SJCRH30 (cell line): ENCODE data around the gene CCNB1IP1. TPM values are rescaled to one million over a fixed set of nuclear protein-coding genes. Genes with fewer than 3 reads are reported as not detected.
"Not testable (repeated sequence)": the region's sequence is repeated elsewhere in the genome, so short reads cannot be mapped to it uniquely, and the experiment has no call there.

Source experiments
- DNase-seq, 2 experiments: peaks; one replicate each; pipeline ENCODE4 v3.0.0-alpha.2; 2015 to 2020
- H3K27ac ChIP-seq: fragments of 250-450 bp; sonication (Bioruptor Pico); 2 replicates; pipeline ENCODE4 v1.5.1; 2020; ENCODE audit warnings: mild to moderate bottlenecking, moderate library complexity
- H3K27me3 ChIP-seq: fragments of 250-450 bp; sonication (Bioruptor Pico); 2 replicates; pipeline ENCODE4 v1.5.1; 2020; ENCODE audit warnings: mild to moderate bottlenecking, moderate library complexity
- H3K36me3 ChIP-seq: fragments of 250-450 bp; sonication (Bioruptor Pico); 2 replicates; pipeline ENCODE4 v1.5.1; 2020; ENCODE audit warnings: mild to moderate bottlenecking, moderate library complexity
- H3K4me1 ChIP-seq: fragments of 250-450 bp; sonication (Bioruptor Pico); 2 replicates; pipeline ENCODE4 v1.5.1; 2020; ENCODE audit warnings: mild to moderate bottlenecking, moderate library complexity
- H3K4me3 ChIP-seq: fragments of 250-450 bp; sonication (Bioruptor Pico); 2 replicates; pipeline ENCODE4 v1.5.1; 2020; ENCODE audit warnings: mild to moderate bottlenecking, moderate library complexity
- H3K9me3 ChIP-seq: fragments of 250-450 bp; sonication (Bioruptor Pico); replicated peaks from 2 replicates; pipeline ENCODE4 v1.5.1; 2020; ENCODE audit warnings: mild to moderate bottlenecking, moderate library complexity
- total RNA-seq: library from RNA; depleted of rRNA; stranded (reverse); fragments of >200 nt; shearing (Covaris generic); gene quantifications from 2 replicates; pipeline ENCODE4 v1.2.3, GENCODE V29; 2014

Gene CCNB1IP1
- total RNA-seq, 1 experiment from 2014 or later, result 109 TPM

DNA sequence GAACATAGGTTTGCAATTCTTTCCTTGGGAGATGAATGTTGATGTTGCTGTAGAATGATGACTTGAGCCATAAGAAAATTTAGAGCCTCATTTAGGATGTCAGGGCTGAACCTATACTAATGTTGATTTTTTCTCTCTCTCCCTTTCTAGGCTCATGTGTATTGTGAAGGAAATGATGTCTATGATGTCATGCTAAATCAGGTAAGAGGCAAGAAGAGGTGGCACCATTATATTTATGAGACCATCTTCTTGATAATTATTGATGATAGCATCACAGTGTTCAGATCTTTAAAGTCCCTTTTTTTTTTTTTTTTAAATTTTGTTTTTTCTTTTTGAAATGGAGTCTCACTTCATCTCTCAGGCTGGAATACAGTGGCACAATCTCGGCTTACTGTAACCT is 13.6 kb upstream of the CCNB1IP1 start:
- Histone ChIP-seq H3K4me1 (no peaks in the 10 kb centered on the region), H3K27me3 (no peaks in the 10 kb centered on the region), H3K9me3 (no peaks in the 10 kb centered on the region), H3K4me3 (no peak overlapping the region), H3K36me3 (peaks cover 51% of the 10 kb centered on the region), H3K27ac (no peak overlapping the region)
- no peak for DNase-seq

DNA sequence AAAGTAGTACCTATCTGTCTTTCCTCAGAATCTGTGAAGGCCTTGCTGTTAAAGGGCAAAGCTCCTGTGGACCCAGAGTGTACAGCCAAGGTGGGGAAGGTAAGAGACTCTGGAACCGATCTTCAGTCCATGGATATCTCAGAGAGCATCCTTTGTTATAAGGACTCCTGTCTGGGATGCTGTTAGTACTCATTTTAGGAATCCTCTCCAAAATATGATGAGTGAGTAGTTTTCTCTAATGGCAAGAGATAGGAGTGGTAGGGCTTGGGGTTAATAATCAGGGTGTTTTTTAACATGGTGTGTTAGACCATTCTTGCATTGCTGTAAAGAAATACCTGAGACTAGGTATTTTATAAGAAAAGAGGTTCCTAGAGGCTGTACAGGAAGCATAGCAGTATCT is 12.3 kb upstream of the CCNB1IP1 start:
- Histone ChIP-seq H3K9me3 (no peaks in the 10 kb centered on the region), H3K4me3 (no peak overlapping the region), H3K27me3 (no peaks in the 10 kb centered on the region), H3K27ac (no peak overlapping the region), H3K4me1 (no peaks in the 10 kb centered on the region), H3K36me3 (peaks cover 41% of the 10 kb centered on the region)
- no peak for DNase-seq

DNA sequence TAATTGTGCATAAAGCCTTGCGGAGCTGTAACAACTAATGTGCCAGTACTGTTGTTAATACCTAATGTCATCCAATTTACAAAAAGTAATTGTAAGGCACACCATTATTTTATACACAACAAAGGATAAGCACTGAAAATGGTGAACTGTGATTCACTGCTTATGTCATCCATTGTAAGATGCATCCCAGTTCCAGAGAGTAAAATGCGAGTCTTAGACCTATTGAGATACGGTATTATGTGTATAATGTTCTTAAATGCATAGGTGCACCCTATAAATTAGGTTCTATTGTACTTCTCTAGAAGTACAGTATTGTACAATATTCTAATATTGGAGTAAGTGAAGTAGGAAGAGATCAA is 10.8 kb upstream of the CCNB1IP1 start:
- DNase-seq, result no peak
- H3K4me1 ChIP-seq, result no peaks in the 10 kb centered on the region
- peak overlapping the region; percentile 74 for H3K4me3 ChIP-seq
- no peaks in the 10 kb centered on the region for H3K27me3 ChIP-seq
- H3K9me3 ChIP-seq, result no peaks in the 10 kb centered on the region
- H3K36me3 ChIP-seq, result peaks cover 28% of the 10 kb centered on the region
- H3K27ac ChIP-seq, result peak overlapping the region; percentile 81

DNA sequence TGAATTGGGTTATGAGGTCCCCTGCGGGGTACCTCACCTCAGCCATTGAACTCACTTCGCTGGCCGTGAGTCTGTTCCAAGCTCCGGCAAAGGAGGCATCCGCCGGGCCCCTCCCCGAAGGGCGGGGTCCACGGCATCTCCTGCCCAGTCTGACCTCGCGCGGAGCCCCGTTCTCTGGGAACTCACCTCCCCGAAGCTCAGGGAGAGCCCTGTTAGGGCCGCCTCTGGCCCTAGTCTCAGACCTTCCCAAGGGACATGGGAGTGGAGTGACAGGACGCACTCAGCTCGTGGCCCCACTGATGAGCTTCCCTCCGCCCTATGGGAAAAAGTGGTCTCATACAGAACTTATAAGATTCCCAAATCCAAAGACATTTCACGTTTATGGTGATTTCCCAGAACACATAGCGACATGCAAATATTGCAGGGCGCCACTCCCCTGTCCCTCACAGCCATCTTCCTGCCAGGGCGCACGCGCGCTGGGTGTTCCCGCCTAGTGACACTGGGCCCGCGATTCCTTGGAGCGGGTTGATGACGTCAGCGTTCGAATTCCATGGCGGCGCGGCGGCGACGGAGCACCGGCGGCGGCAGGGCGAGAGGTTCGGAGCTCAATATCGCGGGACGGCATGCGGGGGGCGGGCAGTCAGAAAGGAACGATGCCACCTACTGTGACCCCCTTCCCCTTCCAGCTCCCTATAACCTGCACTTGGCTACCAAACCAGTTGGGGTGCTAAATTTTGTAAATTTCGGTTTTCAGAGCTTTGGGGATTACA is 10.2 kb upstream of the CCNB1IP1 start, which contains the start of gene PARP2:
Gene PARP2, plus strand, starts transcription at position 544 of the 770 bp plus-strand sequence. Its CDS starts 7 bp downstream, at position 551.
- Histone ChIP-seq H3K4me1 (no peaks in the 10 kb centered on the region), H3K27ac (peak within 1 kb of the TSS; percentile 81), H3K36me3 (peaks cover 22% of the 10 kb centered on the region), H3K4me3 (peak within 1 kb of the TSS; percentile 76), H3K27me3 (no peaks in the 10 kb centered on the region), H3K9me3 (no peaks in the 10 kb centered on the region)
- peak; percentile 99 to 100 for DNase-seq

DNA sequence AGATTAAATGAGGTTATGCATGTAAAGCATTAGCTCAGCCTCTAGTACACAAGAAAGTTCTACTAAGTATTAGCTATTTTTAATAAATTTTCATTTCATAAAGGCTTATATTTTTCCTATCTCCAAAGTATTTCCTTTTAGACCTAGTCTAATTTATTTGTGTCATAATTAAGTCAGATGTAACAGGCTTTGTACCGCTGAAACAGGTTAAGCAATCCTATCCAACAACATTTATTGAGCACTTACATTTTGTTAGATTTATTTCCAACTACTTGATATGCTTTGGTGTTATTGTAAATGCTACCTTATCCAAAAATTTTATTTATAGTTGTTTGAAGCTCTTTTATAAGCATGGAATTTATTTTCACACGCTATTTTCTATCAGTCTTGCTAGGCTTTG is 8.6 kb upstream of the CCNB1IP1 start:
- Histone ChIP-seq H3K4me1 (no peaks in the 10 kb centered on the region), H3K9me3 (no peaks in the 10 kb centered on the region), H3K27me3 (no peaks in the 10 kb centered on the region), H3K4me3 (peak overlapping the region; percentile 76), H3K36me3 (peaks cover 11% of the 10 kb centered on the region), H3K27ac (peak overlapping the region; percentile 81)
- DNase-seq, result no peak

DNA sequence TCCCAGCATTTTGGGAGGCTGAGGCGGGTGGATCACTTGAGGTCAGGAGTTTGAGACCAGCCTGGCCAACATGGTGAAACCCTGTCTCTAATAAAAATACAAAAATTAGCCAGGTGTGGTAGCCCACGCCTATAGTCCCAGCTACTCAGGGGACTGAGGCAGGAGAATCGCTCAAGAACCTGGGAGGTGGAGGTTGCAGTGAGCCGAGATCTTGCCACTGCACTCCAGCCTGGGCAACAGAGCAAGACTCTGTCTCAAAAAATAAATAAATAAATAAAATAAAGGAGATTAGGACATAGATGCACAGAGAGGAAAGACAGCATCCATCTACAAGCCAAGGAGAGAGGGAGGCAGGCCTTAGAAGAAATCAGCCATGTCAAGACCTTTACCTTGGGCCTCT is 8.0 kb upstream of the CCNB1IP1 start:
- not testable (repeated sequence) for H3K4me1 ChIP-seq, H3K36me3 ChIP-seq, DNase-seq, H3K9me3 ChIP-seq, H3K27me3 ChIP-seq, H3K27ac ChIP-seq
- H3K4me3 ChIP-seq, result peak overlapping the region; percentile 76

DNA sequence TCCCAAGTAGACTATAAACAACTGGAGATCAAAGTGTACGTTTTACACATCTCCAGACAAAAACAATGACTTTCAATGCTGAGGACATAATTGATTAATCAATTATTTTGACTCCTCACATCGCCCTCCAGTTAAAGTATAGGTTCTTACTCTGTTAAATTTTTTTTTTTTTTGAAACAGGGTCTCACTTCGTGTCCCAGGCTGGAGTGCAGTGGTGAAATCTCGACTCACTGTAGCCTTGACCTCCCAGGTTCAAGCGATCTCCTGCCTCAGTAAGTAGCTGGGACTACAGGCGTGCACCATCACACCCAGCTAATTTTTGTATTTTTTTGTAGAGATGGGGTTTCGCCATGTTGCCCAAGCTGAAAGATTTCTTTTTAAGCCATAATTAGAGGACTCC is 938 bp upstream of the CCNB1IP1 start:
- peak overlapping the region; percentile 74; the same call in 1 of the 2 replicates for H3K4me3 ChIP-seq
- no peaks in the 10 kb centered on the region for H3K27me3 ChIP-seq
- no peak overlapping the region for H3K27ac ChIP-seq
- peaks cover 12% of the 10 kb centered on the region for H3K4me1 ChIP-seq
- H3K36me3 ChIP-seq, result peaks cover 12% of the 10 kb centered on the region
- H3K9me3 ChIP-seq, result no peaks in the 10 kb centered on the region
- no peak for DNase-seq

DNA sequence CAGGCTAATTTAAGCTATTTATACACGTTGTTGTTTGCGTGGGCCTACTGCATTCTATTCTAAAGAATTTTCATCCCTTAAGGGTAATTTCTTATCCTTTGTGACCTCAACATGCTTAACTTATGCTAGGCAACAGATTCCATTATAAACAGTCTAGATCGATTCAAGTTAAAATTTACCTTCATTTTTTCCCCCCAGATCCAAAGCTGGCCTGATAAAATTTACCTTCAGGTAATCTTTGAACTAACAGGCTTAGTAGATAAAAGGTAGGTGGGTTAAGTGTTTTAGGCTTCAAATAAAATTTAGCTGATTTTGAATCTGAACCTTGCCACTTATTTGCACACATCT is 389 bp upstream of the CCNB1IP1 start:
- no peak for DNase-seq
- H3K4me3 ChIP-seq, result peak overlapping the region; percentile 74
- no peaks in the 10 kb centered on the region for H3K9me3 ChIP-seq
- H3K4me1 ChIP-seq, result peaks cover 12% of the 10 kb centered on the region
- no peaks in the 10 kb centered on the region for H3K27me3 ChIP-seq
- peak overlapping the region; percentile 78 for H3K27ac ChIP-seq
- H3K36me3 ChIP-seq, result peaks cover 16% of the 10 kb centered on the region

DNA sequence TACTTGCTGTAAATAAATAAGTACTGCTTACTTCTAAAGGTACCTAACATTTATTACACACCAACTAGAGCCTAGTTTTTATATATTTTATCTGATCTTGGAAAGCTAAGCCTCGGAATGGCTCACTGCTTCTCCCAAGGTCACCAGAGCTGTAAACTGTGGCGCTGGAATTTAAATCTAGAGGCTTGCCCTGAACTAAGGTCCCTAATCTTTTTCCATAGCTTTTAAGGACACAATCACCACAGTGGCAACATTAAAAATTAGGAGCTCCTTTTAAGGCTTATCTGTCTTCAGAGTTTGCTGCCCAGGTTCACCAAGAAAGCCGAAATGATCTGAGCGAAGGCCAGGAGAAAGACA is 670 bp downstream of the CCNB1IP1 start:
- no peaks in the 10 kb centered on the region for H3K27me3 ChIP-seq
- DNase-seq, result no peak

DNA sequence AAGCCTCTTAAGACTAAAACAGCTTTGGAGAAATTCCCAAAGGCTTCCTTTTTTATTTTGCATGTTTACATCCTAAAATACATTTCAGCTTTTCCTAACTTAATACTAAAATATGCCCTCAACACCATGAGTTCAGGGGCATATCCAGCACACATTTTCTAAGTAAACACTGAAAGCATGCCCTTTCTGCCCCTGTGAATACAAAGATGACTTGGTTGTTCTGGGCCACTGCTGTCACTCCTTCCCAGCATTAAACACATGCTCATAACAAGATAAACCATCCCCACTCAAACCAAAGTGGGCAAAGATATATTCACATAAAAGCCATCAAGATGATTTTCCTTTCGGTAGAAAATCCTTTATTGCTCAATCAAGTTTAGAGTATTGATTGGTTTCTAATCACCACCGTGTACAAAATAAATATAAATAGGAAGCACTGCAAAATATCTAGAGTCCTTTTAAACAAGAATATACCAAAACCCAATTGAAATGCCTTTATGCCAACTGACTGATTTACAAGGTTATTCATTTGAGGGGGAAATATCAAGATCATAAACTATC is 1.9 kb downstream of the CCNB1IP1 start:
- Histone ChIP-seq H3K4me1 (peaks cover 12% of the 10 kb centered on the region), H3K27ac (no peak overlapping the region), H3K27me3 (no peaks in the 10 kb centered on the region), H3K36me3 (peaks cover 35% of the 10 kb centered on the region), H3K4me3 (no peak overlapping the region), H3K9me3 (no peaks in the 10 kb centered on the region)
- no peak for DNase-seq

More for the DNA sequence above, 670 bp downstream of the CCNB1IP1 start:
- Histone ChIP-seq H3K4me3 (peak overlapping the region; percentile 74), H3K9me3 (no peaks in the 10 kb centered on the region), H3K27ac (peak overlapping the region; percentile 78), H3K4me1 (peaks cover 12% of the 10 kb centered on the region), H3K36me3 (peaks cover 25% of the 10 kb centered on the region)

DNA sequence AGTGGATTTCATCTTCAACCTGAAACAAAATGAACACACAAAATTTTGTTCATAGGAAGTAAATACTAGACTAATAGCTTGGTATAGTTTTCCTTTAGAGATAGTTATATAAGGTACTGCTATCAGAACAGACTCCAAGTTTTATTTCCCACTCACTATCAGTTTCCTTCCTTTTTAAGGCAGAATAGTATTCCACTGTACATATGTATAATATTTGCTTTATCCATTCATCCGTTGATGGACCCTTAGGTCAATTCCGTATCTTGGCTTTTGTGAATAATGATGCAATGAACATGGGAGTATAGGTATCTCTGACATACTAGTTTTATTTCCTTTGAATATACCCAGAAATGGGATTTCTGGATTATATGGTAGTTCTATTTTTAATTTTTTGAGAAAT is 3.7 kb downstream of the CCNB1IP1 start:
- Histone ChIP-seq H3K4me3 (no peak overlapping the region), H3K4me1 (peaks cover 12% of the 10 kb centered on the region), H3K9me3 (no peaks in the 10 kb centered on the region), H3K27ac (no peak overlapping the region), H3K27me3 (no peaks in the 10 kb centered on the region), H3K36me3 (peaks cover 49% of the 10 kb centered on the region)
- no peak for DNase-seq

DNA sequence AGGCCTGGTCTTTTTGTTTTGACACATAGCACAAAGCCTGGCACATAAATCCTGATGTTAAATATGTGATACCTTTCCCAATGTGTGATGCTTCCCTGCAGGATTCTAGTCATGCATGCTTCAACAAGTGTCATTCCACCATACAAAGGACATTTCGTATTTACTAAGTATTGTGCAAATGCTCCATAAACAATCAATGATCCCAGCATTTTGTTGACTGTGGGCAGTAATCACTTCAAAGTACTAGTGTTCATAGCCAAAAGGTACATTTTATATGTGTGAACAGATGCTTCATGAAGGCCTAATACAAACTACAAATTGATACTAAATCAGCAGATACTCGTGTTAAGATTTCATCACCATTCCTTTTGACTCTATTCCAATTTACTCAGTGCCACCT is 4.4 kb downstream of the CCNB1IP1 start:
- Histone ChIP-seq H3K27me3 (no peaks in the 10 kb centered on the region), H3K36me3 (peaks cover 55% of the 10 kb centered on the region), H3K27ac (no peak overlapping the region), H3K4me3 (no peak overlapping the region), H3K4me1 (peaks cover 9% of the 10 kb centered on the region), H3K9me3 (no peaks in the 10 kb centered on the region)
- DNase-seq, result no peak

DNA sequence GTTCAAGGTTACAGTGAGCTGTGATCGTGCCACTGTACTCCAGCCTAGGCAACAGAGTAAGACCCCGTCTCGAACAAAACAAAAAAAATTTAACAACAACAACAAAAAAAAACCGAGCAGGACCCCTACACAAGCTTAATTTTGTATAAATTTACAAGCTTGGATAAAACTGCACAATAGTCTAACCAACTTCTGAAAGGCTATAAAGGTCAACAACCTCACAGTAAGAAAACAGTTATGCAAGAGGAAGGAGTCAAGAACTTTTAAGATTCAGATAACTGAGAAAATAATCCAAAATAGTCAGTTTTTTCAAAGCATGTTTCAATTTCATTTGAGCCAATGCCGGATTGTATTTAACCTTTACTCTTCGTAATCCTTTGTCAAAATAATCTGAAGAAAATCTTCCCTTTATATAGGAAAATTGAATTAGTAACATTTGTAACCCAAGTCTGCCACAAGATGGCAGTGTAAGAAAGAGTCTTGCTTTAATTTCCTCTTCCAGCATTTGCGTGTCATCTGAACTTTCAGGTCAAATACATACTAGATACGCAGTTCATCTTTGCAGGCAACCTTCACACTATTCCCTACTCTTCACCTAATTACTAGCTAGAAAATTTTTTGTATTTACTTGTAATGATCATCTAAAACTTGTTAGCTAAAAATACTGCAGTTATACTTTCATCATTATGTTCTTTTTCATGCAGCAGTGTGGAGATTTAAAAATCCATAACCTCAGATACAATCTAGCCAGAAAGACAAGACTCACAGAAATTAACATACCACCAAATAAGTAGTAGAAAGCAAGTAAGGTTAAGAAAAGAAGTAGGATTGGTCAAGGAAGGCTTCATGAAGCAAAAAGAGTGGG is 5.8 kb downstream of the CCNB1IP1 start:
- DNase-seq, result peak in 1 of 2 experiments; percentile 76
- H3K4me3 ChIP-seq, result no peak overlapping the region
- no peaks in the 10 kb centered on the region for H3K9me3 ChIP-seq
- no peaks in the 10 kb centered on the region for H3K27me3 ChIP-seq
- peaks cover 63% of the 10 kb centered on the region for H3K36me3 ChIP-seq
- no peak overlapping the region for H3K27ac ChIP-seq
- H3K4me1 ChIP-seq, result peaks cover 6% of the 10 kb centered on the region

DNA sequence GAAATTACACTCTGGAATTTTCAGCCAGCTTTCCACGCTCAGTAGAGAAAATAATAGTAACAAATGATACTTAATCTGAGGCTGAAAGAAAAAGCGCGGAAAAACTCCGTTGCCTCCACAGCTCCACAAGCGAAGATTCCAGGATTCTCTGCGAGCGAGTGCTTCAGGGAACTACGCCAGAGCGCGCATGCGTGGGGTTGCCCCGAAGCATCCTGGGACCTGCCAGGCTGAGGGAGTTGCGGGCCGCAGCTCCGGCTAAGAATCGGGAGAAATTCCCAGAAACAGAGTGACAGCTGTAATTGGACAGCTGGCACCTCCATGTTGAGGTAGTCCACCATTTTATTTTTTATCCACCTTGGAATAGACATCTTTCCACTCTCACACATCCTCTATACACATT is 15.4 kb downstream of the CCNB1IP1 start:
- H3K27ac ChIP-seq, result no peak overlapping the region
- no peak for DNase-seq
- no peaks in the 10 kb centered on the region for H3K27me3 ChIP-seq
- H3K4me1 ChIP-seq, result no peaks in the 10 kb centered on the region
- no peaks in the 10 kb centered on the region for H3K9me3 ChIP-seq
- no peak overlapping the region for H3K4me3 ChIP-seq
- peaks cover 81% of the 10 kb centered on the region for H3K36me3 ChIP-seq

DNA sequence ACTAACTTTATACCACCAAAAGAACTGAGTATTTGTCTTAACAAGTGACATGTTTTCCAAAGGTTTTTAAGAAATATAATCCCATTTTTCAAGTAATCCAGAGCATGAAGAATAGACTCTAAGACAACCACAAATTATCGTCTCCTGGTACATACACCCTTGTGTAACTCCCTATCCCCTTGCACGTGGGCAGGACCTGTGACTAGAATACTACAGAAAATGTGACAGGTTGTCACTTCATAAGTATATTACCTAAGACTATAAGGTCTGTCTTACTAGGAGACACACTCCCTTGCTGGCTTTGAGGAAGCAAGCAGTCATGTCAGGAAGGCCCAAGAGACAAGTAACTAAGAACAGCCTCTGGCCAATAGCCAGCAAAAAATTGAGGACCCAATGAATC is 19.1 kb downstream of the CCNB1IP1 start:
- Histone ChIP-seq H3K27ac (no peak overlapping the region), H3K27me3 (no peaks in the 10 kb centered on the region), H3K9me3 (no peaks in the 10 kb centered on the region), H3K36me3 (peaks cover 61% of the 10 kb centered on the region), H3K4me3 (no peak overlapping the region), H3K4me1 (no peaks in the 10 kb centered on the region)
- DNase-seq, result no peak
